ENCODE measurements around the gene OBSL1.

- TF ChIP-seq CTCF (IDR thresholded peaks at IDR 0.05): no peak
- TF ChIP-seq EP300 (IDR thresholded peaks at IDR 0.05): no peak
- no peak for TF ChIP-seq POLR2A (IDR thresholded peaks at IDR 0.05)
- TF ChIP-seq POLR2AphosphoS5 (IDR thresholded peaks at IDR 0.05): no peak
Observed at GRCh38 chr2:219551441-219552381, 19.6 kb downstream of the OBSL1 start.

Measured in suprapubic skin (tissue), 4 donors.